ENCODE results near the gene PTPN14.

The PTPN14 gene

DNA sequence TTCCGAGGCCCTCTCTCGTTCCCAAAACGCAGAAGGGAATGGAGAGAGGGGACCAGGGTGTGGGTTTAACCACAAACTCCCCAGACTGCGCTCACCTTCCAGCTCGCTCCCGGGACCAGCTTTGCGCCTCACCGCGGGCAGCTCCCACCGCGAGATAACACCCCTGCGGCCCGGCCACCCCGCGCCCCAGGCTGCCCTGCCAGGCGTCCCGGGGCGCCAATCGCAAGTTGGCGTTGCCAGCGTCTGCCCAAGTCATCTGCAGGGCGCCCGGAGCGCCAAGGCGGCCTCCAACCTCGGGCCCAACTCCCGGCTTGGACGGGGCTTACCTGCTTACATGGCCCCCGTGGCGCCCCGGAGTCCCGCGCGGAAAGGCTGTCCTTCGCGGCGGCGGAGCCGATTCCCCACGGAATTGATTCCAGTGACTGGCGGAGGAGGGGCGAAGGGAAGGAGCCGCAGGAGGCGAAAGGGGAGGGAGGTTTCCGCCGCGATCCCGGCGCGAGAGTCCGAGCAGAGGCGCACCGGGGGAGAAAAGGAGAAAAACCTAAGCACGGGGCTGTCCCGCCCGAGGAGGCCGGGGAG lies 456 bp downstream of the PTPN14 start:
- peaks cover 0 to 5% of the 10 kb centered on the region in 2 donors for H3K27me3 ChIP-seq (ENCODE audit: control insufficient read depth in 1 of 2, insufficient read depth in 2 of 2, low read length in 2 of 2)
- H3K9me3 ChIP-seq (ENCODE audit: control insufficient read depth in 1 of 2, low read length in 2 of 2) = no peaks in the 10 kb centered on the region
- H3K36me3 ChIP-seq (ENCODE audit: control insufficient read depth in 1 of 2, insufficient read depth in 2 of 2, low read length in 2 of 2) = no peaks in the 10 kb centered on the region
- H3K27ac ChIP-seq (ENCODE audit: low read depth, low read length) = peak overlapping the region; percentile 92
- peak overlapping the region; percentile 66 to 72 for H3K9ac ChIP-seq (ENCODE audit: low read depth in 1 of 2, low read length in 2 of 2)
- H3K4me3 ChIP-seq (ENCODE audit: low read depth in 1 of 2, low read length in 2 of 2) = peak overlapping the region; percentile 73 to 84
- H3K4me1 ChIP-seq (ENCODE audit: control insufficient read depth in 1 of 2, insufficient read depth in 2 of 2, low read length in 2 of 2) = peaks cover 0 to 16% of the 10 kb centered on the region in 2 donors

DNA sequence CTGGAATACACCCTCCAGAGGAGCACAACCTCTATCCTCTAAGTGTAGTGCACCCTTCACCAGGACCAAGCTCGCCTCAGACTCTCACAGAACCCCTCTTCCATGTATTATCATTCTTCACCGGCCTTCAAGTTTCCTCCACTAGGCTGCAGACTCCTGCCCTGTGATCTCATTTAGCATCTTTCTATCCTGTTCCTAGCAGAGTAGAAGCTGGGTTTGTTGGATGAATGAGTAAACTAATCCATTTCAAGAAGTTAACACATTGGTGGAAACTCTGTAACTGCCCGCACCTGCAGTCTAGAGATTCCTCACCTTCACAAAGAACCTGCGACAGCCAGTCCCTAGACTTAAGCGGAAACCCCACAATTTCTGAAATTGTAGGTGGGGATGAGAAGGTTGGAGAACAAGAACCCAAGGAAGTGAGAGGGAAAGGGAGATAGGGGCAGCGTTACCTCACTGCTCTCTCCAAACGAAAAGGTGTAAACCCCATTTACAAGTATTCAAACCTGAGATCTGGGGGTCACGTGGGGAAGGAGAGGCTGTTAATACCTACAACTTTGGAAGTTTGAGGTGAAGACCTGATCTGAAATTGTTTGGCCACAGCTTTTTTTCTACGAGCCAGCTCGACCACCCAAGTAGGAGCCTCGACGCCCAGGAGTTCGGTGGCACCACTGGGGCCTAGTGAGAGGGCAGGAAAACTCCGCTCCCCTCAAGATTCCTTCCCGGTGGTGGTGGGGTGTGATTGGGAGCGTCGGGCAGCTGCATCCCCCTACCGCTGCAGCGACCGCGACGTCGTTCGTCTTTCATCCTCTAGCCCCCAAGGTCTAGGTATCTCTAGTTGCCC lies 1.2 kb downstream of the PTPN14 start:
- Histone ChIP-seq H3K27me3 (ENCODE audit: control insufficient read depth in 1 of 2, insufficient read depth in 2 of 2, low read length in 2 of 2) (peaks cover 0 to 5% of the 10 kb centered on the region in 2 donors), H3K36me3 (ENCODE audit: control insufficient read depth in 1 of 2, insufficient read depth in 2 of 2, low read length in 2 of 2) (no peaks in the 10 kb centered on the region), H3K4me1 (ENCODE audit: control insufficient read depth in 1 of 2, insufficient read depth in 2 of 2, low read length in 2 of 2) (peaks cover 0 to 16% of the 10 kb centered on the region in 2 donors), H3K9me3 (ENCODE audit: control insufficient read depth in 1 of 2, low read length in 2 of 2) (no peaks in the 10 kb centered on the region), H3K27ac (ENCODE audit: low read depth, low read length) (peak overlapping the region; percentile 92), H3K9ac (ENCODE audit: low read depth in 1 of 2, low read length in 2 of 2) (peak overlapping the region; percentile 66 to 72), H3K4me3 (ENCODE audit: low read depth in 1 of 2, low read length in 2 of 2) (peak overlapping the region; percentile 73 to 84)

DNA sequence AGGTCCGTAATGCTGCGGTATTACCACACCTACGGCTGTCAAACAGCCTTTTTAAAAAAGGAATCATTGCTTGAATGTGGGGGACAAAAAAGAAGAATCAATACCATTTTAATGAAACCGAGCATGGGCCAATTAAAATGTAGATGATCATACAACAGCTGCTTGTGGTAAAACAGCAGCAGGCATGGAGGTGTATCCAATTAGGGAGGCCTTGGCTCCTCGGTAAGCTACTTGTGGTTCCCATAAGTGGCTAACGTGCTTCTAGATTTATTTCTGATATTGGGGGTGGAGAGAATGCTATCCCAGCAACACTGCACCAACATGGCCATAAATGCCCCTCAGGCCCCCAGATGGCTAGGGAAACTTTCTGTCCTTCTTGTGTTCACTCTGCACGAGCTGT lies 1.8 kb downstream of the PTPN14 start:
- Histone ChIP-seq H3K9me3 (ENCODE audit: control insufficient read depth in 1 of 2, low read length in 2 of 2) (no peaks in the 10 kb centered on the region), H3K9ac (ENCODE audit: low read depth in 1 of 2, low read length in 2 of 2) (no peak overlapping the region), H3K27ac (ENCODE audit: low read depth, low read length) (no peak overlapping the region), H3K36me3 (ENCODE audit: control insufficient read depth in 1 of 2, insufficient read depth in 2 of 2, low read length in 2 of 2) (no peaks in the 10 kb centered on the region), H3K4me1 (ENCODE audit: control insufficient read depth in 1 of 2, insufficient read depth in 2 of 2, low read length in 2 of 2) (peaks cover 0 to 16% of the 10 kb centered on the region in 2 donors), H3K27me3 (ENCODE audit: control insufficient read depth in 1 of 2, insufficient read depth in 2 of 2, low read length in 2 of 2) (peaks cover 0 to 5% of the 10 kb centered on the region in 2 donors), H3K4me3 (ENCODE audit: low read depth in 1 of 2, low read length in 2 of 2) (peak overlapping the region in 1 of 2 donors; percentile 73)

DNA sequence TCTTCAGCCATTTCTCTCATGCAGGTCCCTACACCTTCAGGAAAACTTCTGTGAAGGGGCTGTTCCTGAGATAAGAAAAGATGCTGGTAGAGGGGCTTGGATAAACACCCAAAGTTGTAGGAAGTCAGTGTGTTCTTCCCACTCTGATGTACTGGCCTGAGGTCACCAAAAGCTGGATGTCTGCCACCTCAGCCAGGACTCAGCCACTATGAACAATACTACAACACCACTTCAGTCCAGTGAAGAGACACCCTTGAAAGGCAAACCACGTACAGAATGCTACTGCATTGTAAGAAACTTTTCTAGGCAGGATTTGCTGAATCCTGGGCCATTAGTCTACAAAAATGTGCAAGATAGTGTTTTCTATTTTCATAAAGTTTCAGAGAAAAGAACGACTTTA lies 2.4 kb downstream of the PTPN14 start:
- no peak overlapping the region for H3K9ac ChIP-seq (ENCODE audit: low read depth in 1 of 2, low read length in 2 of 2)
- no peaks in the 10 kb centered on the region for H3K9me3 ChIP-seq (ENCODE audit: control insufficient read depth in 1 of 2, low read length in 2 of 2)
- no peaks in the 10 kb centered on the region for H3K36me3 ChIP-seq (ENCODE audit: control insufficient read depth in 1 of 2, insufficient read depth in 2 of 2, low read length in 2 of 2)
- H3K27me3 ChIP-seq (ENCODE audit: control insufficient read depth in 1 of 2, insufficient read depth in 2 of 2, low read length in 2 of 2) = peaks cover 0 to 5% of the 10 kb centered on the region in 2 donors
- no peak overlapping the region for H3K4me3 ChIP-seq (ENCODE audit: low read depth in 1 of 2, low read length in 2 of 2)
- peaks cover 0 to 16% of the 10 kb centered on the region in 2 donors for H3K4me1 ChIP-seq (ENCODE audit: control insufficient read depth in 1 of 2, insufficient read depth in 2 of 2, low read length in 2 of 2)
- H3K27ac ChIP-seq (ENCODE audit: low read depth, low read length) = no peak overlapping the region

DNA sequence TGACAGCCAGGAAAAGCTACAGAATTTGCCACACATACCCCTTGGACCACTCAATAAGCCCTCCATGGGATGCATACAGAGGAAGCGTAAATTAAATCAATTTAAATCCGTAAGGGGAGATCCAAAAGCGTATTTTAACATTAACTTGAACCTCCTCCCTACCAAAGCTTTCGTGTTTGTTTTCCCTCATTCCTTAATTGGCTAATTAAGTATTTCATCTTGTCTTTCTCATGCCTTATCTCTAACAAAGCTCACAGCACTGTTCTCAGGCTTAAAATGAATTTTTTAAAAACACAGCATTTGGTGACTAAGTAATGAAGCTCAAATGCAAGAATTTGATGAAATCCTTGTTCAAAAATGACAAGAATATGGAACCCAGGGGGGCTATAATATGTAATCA lies 3.1 kb downstream of the PTPN14 start:
- no peaks in the 10 kb centered on the region for H3K9me3 ChIP-seq (ENCODE audit: control insufficient read depth in 1 of 2, low read length in 2 of 2)
- H3K27me3 ChIP-seq (ENCODE audit: control insufficient read depth in 1 of 2, insufficient read depth in 2 of 2, low read length in 2 of 2) = peaks cover 0 to 5% of the 10 kb centered on the region in 2 donors
- no peak overlapping the region for H3K4me3 ChIP-seq (ENCODE audit: low read depth in 1 of 2, low read length in 2 of 2)
- no peak overlapping the region for H3K9ac ChIP-seq (ENCODE audit: low read depth in 1 of 2, low read length in 2 of 2)
- H3K4me1 ChIP-seq (ENCODE audit: control insufficient read depth in 1 of 2, insufficient read depth in 2 of 2, low read length in 2 of 2) = peaks cover 0 to 16% of the 10 kb centered on the region in 2 donors
- H3K36me3 ChIP-seq (ENCODE audit: control insufficient read depth in 1 of 2, insufficient read depth in 2 of 2, low read length in 2 of 2) = no peaks in the 10 kb centered on the region
- no peak overlapping the region for H3K27ac ChIP-seq (ENCODE audit: low read depth, low read length)

DNA sequence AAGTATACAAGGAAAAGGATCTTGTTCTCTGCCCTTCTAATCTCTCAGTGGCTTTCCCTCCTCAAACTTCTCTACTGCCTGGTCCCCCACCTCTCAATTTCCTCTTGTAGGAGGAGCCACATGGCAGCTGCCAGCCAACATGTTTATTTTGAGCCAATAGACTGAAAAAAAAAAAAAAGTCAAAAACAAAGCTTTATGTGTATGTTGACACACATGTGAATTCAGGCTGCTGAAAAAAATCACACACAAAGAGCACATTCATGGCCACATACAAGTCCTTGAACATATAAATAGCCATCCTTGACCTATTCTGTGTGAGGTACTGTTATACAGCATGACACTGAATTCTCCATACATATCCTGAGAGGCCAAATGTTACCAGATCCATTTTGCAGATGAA lies 3.7 kb downstream of the PTPN14 start:
- no peak overlapping the region for H3K27ac ChIP-seq (ENCODE audit: low read depth, low read length)

DNA sequence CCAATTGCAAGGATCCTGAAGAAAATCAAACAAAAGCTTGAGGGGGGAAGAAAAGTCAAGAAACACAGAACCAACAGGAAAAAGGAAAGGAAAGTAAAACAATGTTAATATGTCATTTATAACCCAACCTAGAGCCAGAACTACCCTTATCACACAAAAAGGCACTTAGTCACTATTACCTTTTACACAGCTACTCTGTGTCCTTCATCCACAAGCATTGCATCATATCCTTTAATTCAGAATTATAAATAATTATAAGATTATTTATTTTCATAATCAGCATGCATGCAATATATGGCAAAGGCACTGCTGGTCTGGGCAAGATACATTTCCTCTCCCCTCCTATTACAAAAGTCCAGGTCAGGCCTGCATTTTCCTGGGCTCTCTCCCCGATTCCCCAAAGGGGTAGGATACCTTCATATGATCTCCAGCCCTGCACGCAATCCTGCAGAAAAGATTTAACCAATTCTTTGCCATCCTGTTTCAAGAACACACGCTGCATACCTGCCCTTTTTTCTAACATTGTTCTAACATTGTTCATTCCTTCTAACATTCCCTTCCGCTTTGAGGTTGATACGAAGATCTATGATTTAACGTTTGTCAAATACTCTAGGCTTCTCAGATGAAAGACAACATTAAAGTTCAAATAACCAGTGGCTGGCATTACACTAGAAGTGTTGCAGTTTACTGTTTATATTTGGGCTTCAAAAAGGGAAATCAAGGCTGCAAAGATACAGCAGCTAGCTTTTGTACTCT lies 4.3 kb downstream of the PTPN14 start:
- Histone ChIP-seq H3K4me3 (ENCODE audit: low read depth in 1 of 2, low read length in 2 of 2) (no peak overlapping the region), H3K27ac (ENCODE audit: low read depth, low read length) (no peak overlapping the region), H3K9me3 (ENCODE audit: control insufficient read depth in 1 of 2, low read length in 2 of 2) (no peaks in the 10 kb centered on the region), H3K36me3 (ENCODE audit: control insufficient read depth in 1 of 2, insufficient read depth in 2 of 2, low read length in 2 of 2) (no peaks in the 10 kb centered on the region), H3K4me1 (ENCODE audit: control insufficient read depth in 1 of 2, insufficient read depth in 2 of 2, low read length in 2 of 2) (peaks cover 0 to 16% of the 10 kb centered on the region in 2 donors), H3K27me3 (ENCODE audit: control insufficient read depth in 1 of 2, insufficient read depth in 2 of 2, low read length in 2 of 2) (peaks cover 0 to 5% of the 10 kb centered on the region in 2 donors), H3K9ac (ENCODE audit: low read depth in 1 of 2, low read length in 2 of 2) (no peak overlapping the region)

More for the DNA sequence above, 3.7 kb downstream of the PTPN14 start:
- peaks cover 0 to 16% of the 10 kb centered on the region in 2 donors for H3K4me1 ChIP-seq (ENCODE audit: control insufficient read depth in 1 of 2, insufficient read depth in 2 of 2, low read length in 2 of 2)
- H3K9me3 ChIP-seq (ENCODE audit: control insufficient read depth in 1 of 2, low read length in 2 of 2) = no peaks in the 10 kb centered on the region
- H3K27me3 ChIP-seq (ENCODE audit: control insufficient read depth in 1 of 2, insufficient read depth in 2 of 2, low read length in 2 of 2) = peaks cover 0 to 5% of the 10 kb centered on the region in 2 donors
- H3K9ac ChIP-seq (ENCODE audit: low read depth in 1 of 2, low read length in 2 of 2) = no peak overlapping the region
- no peaks in the 10 kb centered on the region for H3K36me3 ChIP-seq (ENCODE audit: control insufficient read depth in 1 of 2, insufficient read depth in 2 of 2, low read length in 2 of 2)
- no peak overlapping the region for H3K4me3 ChIP-seq (ENCODE audit: low read depth in 1 of 2, low read length in 2 of 2)

DNA sequence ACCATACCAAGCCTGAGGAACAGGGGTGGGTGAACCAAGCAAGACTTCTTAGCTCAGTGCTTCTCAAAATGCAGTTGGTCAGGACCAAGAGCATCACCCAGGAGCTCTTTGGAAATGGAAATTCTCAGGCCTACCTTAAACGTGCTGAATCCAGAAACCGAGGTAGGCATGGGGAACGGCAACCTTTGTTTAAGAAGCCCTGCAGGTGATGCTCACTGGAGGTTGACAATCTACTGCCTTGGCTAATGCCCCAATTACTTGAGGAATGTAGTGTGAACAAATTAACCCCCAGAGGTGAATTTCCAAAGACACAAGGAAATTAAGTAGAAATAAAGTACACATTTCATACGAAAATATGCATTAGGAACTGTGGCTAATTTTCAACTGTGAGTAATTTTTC lies 5.3 kb downstream of the PTPN14 start:
- H3K9me3 ChIP-seq (ENCODE audit: control insufficient read depth in 1 of 2, low read length in 2 of 2) = no peaks in the 10 kb centered on the region
- peaks cover 0 to 16% of the 10 kb centered on the region in 2 donors for H3K4me1 ChIP-seq (ENCODE audit: control insufficient read depth in 1 of 2, insufficient read depth in 2 of 2, low read length in 2 of 2)
- H3K9ac ChIP-seq (ENCODE audit: low read depth in 1 of 2, low read length in 2 of 2) = no peak overlapping the region
- peaks cover 0 to 5% of the 10 kb centered on the region in 2 donors for H3K27me3 ChIP-seq (ENCODE audit: control insufficient read depth in 1 of 2, insufficient read depth in 2 of 2, low read length in 2 of 2)
- H3K4me3 ChIP-seq (ENCODE audit: low read depth in 1 of 2, low read length in 2 of 2) = no peak overlapping the region
- H3K36me3 ChIP-seq (ENCODE audit: control insufficient read depth in 1 of 2, insufficient read depth in 2 of 2, low read length in 2 of 2) = no peaks in the 10 kb centered on the region
- H3K27ac ChIP-seq (ENCODE audit: low read depth, low read length) = no peak overlapping the region

DNA sequence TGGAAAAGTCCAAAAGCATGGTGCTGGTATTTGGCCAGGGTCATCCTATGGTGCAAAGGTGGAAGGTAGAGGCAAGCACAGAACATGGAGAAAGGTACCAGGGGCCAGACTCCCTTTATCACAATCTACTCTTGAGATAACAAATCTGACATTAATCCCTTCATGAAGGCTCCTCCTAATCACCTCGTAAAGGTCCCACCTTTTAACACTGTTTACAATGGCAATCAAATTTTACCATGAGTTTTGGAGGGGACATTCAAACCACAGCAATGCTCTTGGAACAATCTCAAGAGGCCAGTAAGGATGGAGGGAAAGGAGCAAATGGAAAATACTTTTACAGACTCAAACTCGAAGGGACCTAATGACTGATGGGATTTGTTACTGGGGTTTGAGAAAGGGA lies 6.1 kb downstream of the PTPN14 start:
- no peak overlapping the region for H3K4me3 ChIP-seq (ENCODE audit: low read depth in 1 of 2, low read length in 2 of 2)
- H3K36me3 ChIP-seq (ENCODE audit: control insufficient read depth in 1 of 2, insufficient read depth in 2 of 2, low read length in 2 of 2) = no peaks in the 10 kb centered on the region
- no peak overlapping the region for H3K27ac ChIP-seq (ENCODE audit: low read depth, low read length)
- H3K9me3 ChIP-seq (ENCODE audit: control insufficient read depth in 1 of 2, low read length in 2 of 2) = no peaks in the 10 kb centered on the region
- peaks cover 0 to 12% of the 10 kb centered on the region in 2 donors for H3K4me1 ChIP-seq (ENCODE audit: control insufficient read depth in 1 of 2, insufficient read depth in 2 of 2, low read length in 2 of 2)
- H3K27me3 ChIP-seq (ENCODE audit: control insufficient read depth in 1 of 2, insufficient read depth in 2 of 2, low read length in 2 of 2) = peaks cover 0 to 1% of the 10 kb centered on the region in 2 donors
- H3K9ac ChIP-seq (ENCODE audit: low read depth in 1 of 2, low read length in 2 of 2) = no peak overlapping the region

DNA sequence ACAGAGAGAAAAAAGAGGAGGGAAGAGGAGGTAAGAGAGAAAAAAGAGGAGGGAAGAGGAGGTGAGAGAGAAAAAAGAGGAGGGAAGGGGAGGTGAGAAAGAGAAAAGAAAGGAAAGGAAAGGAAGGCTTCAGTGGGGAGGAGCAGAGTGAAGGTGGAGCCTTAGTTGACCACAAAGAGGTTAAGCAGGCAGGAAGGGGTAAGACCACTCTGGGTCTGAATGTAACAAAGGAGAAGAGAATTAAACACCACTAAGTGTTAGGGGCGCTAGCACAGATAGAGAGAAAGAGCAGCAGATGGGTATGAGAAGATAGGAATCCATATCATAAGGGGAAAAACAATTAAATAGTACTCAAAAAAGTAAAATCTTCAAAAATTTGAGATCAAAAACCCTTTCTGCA lies 6.6 kb downstream of the PTPN14 start:
- Histone ChIP-seq H3K27ac (ENCODE audit: low read depth, low read length) (no peak overlapping the region), H3K4me1 (ENCODE audit: control insufficient read depth in 1 of 2, insufficient read depth in 2 of 2, low read length in 2 of 2) (peaks cover 0 to 9% of the 10 kb centered on the region in 2 donors), H3K9me3 (ENCODE audit: control insufficient read depth in 1 of 2, low read length in 2 of 2) (no peaks in the 10 kb centered on the region), H3K4me3 (ENCODE audit: low read depth in 1 of 2, low read length in 2 of 2) (no peak overlapping the region), H3K36me3 (ENCODE audit: control insufficient read depth in 1 of 2, insufficient read depth in 2 of 2, low read length in 2 of 2) (no peaks in the 10 kb centered on the region), H3K27me3 (ENCODE audit: control insufficient read depth in 1 of 2, insufficient read depth in 2 of 2, low read length in 2 of 2) (no peaks in the 10 kb centered on the region), H3K9ac (ENCODE audit: low read depth in 1 of 2, low read length in 2 of 2) (no peak overlapping the region)
